ENCODE results near the gene HIP1. TPM values are rescaled to one million over a fixed set of nuclear protein-coding genes. Genes with fewer than 3 reads are reported as not detected.

HIP1 gene
- total RNA-seq, 1 experiment from 2014 or later: 32.0 TPM

DNA sequence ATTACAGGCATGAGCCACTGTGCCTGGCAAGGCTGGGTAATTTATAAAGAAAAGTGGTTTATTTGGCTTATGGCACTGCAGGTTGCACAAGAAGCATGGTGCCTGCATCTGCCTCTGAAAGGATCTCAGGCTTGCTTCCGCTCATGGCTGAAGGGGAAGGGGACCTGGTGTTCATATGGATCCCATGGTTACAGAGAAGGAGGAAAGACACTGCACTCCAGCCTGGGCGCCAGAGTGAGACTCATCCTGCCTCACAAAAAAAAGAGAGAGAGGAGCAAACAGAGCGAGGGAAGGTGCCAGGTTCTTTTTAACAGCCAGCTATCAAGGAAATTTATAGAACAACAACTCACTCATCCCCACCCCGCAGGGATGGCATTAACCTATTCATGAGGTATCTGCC is 36.2 kb downstream of the HIP1 start:
- no peak for DNase-seq
- no peaks in the 10 kb centered on the region for H3K4me1 ChIP-seq (replicated peaks; ENCODE audit: insufficient read depth)
- no peaks in the 10 kb centered on the region for H3K9me2 ChIP-seq (ENCODE audit: insufficient read depth)
- no peak overlapping the region for H3K27ac ChIP-seq
- H3K4me3 ChIP-seq: no peak overlapping the region
- H4K20me1 ChIP-seq (ENCODE audit: insufficient read depth): no peaks in the 10 kb centered on the region
- H2AFZ ChIP-seq: no peak overlapping the region
- no peaks in the 10 kb centered on the region for H3K27me3 ChIP-seq (ENCODE audit: insufficient read depth, low read depth)
- no peak for TF ChIP-seq EZH2 (IDR thresholded peaks at IDR 0.05; ENCODE audit: low read depth)
- TF ChIP-seq, protein P1, sequence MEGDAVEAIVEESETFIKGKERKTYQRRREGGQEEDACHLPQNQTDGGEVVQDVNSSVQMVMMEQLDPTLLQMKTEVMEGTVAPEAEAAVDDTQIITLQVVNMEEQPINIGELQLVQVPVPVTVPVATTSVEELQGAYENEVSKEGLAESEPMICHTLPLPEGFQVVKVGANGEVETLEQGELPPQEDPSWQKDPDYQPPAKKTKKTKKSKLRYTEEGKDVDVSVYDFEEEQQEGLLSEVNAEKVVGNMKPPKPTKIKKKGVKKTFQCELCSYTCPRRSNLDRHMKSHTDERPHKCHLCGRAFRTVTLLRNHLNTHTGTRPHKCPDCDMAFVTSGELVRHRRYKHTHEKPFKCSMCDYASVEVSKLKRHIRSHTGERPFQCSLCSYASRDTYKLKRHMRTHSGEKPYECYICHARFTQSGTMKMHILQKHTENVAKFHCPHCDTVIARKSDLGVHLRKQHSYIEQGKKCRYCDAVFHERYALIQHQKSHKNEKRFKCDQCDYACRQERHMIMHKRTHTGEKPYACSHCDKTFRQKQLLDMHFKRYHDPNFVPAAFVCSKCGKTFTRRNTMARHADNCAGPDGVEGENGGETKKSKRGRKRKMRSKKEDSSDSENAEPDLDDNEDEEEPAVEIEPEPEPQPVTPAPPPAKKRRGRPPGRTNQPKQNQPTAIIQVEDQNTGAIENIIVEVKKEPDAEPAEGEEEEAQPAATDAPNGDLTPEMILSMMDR (conservative IDR thresholded peaks at IDR 0.05): no peak
- H3F3A ChIP-seq (ENCODE audit: insufficient read depth, low read depth): no peaks in the 10 kb centered on the region
- H3K79me2 ChIP-seq (ENCODE audit: low read depth): no peaks in the 10 kb centered on the region
- H3K4me2 ChIP-seq: no peak overlapping the region
- no TSS peak for BruUV-seq (replicated peaks)
- no peaks in the 10 kb centered on the region for H3K9me3 ChIP-seq (ENCODE audit: insufficient read depth, low read depth)
- CTCF ChIA-PET: no interaction called here
- POLR2A ChIA-PET (ENCODE audit: unreplicated experiment): no interaction called here
- H3K36me3 ChIP-seq (ENCODE audit: low read depth): no peaks in the 10 kb centered on the region
- intact Hi-C loops (cut with micrococcal nuclease; ENCODE audit: unreplicated experiment): no loop called here

DNA sequence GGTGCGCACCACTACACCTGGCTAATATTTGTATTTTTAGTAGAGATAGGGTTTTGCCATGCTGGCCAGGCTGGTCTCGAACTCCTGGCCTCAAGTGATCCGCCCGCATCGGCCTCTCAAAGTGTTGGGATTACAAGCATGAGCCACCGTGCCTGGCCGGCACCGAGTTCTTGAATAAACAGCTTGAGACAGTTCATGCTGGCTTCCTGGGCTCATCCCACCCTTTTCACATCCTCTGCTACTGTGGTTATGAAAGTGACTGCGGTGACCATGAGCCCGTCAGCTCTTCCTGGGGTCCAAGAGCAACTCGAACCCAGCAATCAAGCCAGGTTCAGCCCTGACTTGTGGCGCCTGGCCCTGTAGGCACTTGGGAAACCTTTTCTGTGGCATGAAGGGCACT is 38.7 kb downstream of the HIP1 start:
- CTCF ChIA-PET: no interaction called here
- intact Hi-C loops (cut with micrococcal nuclease; ENCODE audit: unreplicated experiment): no loop called here
- BruUV-seq (replicated peaks): no TSS peak

DNA sequence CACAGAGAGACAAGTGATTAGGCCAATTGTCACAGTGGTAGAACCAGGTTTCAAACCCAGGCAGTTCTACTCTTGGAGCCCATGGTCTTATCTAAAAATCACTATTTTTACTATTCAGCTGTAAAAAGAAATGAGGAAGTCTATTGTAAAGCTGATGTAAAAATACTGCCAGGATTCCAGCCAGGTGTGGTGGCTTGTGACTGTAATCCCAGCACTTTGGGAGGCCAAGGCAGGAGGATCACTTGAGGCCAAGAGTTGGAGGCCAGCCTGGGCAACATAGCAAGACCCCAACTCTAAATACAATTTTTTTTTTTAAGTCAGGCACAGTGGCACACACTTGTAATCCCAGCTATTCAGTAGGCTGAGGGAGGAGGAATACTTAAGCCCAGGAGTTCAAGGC is 40.4 kb downstream of the HIP1 start:
- Histone ChIP-seq H3F3A (ENCODE audit: insufficient read depth, low read depth) (no peaks in the 10 kb centered on the region), H2AFZ (no peak overlapping the region), H3K36me3 (ENCODE audit: low read depth) (no peaks in the 10 kb centered on the region), H3K4me1 (replicated peaks; ENCODE audit: insufficient read depth) (no peaks in the 10 kb centered on the region), H3K9me3 (ENCODE audit: insufficient read depth, low read depth) (no peaks in the 10 kb centered on the region), H3K9me2 (ENCODE audit: insufficient read depth) (no peaks in the 10 kb centered on the region), H3K4me3 (no peak overlapping the region), H3K79me2 (ENCODE audit: low read depth) (no peaks in the 10 kb centered on the region), H4K20me1 (ENCODE audit: insufficient read depth) (no peaks in the 10 kb centered on the region), H3K27ac (no peak overlapping the region), H3K4me2 (no peak overlapping the region), H3K27me3 (ENCODE audit: insufficient read depth, low read depth) (no peaks in the 10 kb centered on the region)
- no TSS peak for BruUV-seq (replicated peaks)
- intact Hi-C loops (cut with micrococcal nuclease; ENCODE audit: unreplicated experiment): no loop called here
- CTCF ChIA-PET: interaction anchor here (0.7 kb wide), 1 partner anchor 52 kb away, joined by 3 read pairs; no protein-coding TSS in a partner anchor
- TF ChIP-seq, protein P1 (conservative IDR thresholded peaks at IDR 0.05): no peak
- TF ChIP-seq EZH2 (IDR thresholded peaks at IDR 0.05; ENCODE audit: low read depth): no peak
- POLR2A ChIA-PET (ENCODE audit: unreplicated experiment): no interaction called here
- DNase-seq: no peak

More for the DNA sequence above, 38.7 kb downstream of the HIP1 start:
- H3K79me2 ChIP-seq (ENCODE audit: low read depth): no peaks in the 10 kb centered on the region
- H3K9me2 ChIP-seq (ENCODE audit: insufficient read depth): no peaks in the 10 kb centered on the region
- no peak for DNase-seq
- no peaks in the 10 kb centered on the region for H3K9me3 ChIP-seq (ENCODE audit: insufficient read depth, low read depth)
- H2AFZ ChIP-seq: no peak overlapping the region
- H4K20me1 ChIP-seq (ENCODE audit: insufficient read depth): no peaks in the 10 kb centered on the region
- no peak overlapping the region for H3K27ac ChIP-seq
- TF ChIP-seq, protein P1 (conservative IDR thresholded peaks at IDR 0.05): no peak
- TF ChIP-seq EZH2 (IDR thresholded peaks at IDR 0.05; ENCODE audit: low read depth): no peak
- H3F3A ChIP-seq (ENCODE audit: insufficient read depth, low read depth): no peaks in the 10 kb centered on the region
- POLR2A ChIA-PET (ENCODE audit: unreplicated experiment): interaction anchor here (0.6 kb wide), 1 partner anchor 1214 kb away, joined by 3 read pairs; no protein-coding TSS in a partner anchor
- no peaks in the 10 kb centered on the region for H3K36me3 ChIP-seq (ENCODE audit: low read depth)
- H3K4me3 ChIP-seq: no peak overlapping the region
- H3K4me1 ChIP-seq (replicated peaks; ENCODE audit: insufficient read depth): no peaks in the 10 kb centered on the region
- H3K27me3 ChIP-seq (ENCODE audit: insufficient read depth, low read depth): no peaks in the 10 kb centered on the region
- H3K4me2 ChIP-seq: no peak overlapping the region

Measured in PC-9 (cell line).